CD4-positive, alpha-beta T cell treated with Interleukin-10 for 1 hour (primary cell): ENCODE data around the gene ATP1B1.
"Not testable (repeated sequence)": the region's sequence is repeated elsewhere in the genome, so short reads cannot be mapped to it uniquely, and the experiment has no call there.

Experiments used
- DNase-seq: peaks from one replicate; pipeline ENCODE4 v3.0.0-alpha.2; 2020

The ATP1B1 gene

DNA sequence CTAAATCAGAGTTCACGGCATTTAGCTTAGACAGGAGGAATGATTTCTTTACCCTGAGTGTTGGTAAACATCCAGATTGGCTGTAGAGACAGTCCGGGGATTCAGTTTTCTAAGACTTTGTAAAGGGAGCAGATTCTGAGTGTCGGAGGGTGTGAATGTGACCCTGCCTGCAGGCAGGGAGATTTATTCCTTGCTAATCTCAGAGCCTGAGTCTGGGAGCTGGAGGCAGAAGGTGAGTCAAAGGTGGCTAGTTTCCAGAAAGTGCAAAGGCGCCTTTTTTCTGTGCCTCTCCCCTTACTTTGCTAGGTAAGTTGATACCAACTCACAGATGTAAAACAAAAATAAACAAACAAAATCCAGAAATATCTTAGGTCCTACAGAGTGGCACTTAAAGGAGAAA is 11.7 kb downstream of the ATP1B1 start:
- no peak for DNase-seq

DNA sequence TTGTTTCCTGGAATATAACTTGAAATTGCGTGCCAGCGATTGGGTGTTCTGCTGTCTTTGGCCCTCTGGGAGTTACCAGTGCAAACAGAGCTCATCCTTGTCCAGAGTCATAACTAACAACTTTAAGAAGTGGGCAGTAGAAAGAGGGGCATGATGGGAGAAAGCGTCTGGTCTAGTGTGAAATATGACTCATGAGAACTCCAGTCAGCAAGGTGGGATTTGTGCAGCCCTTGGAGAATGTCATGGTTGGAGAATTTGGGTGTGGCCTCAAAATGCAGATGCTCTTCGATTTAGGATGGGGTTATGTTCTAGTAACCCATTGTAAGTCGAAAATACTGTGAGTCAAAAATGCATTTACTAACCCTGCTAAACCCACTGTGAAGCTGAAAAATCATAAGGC is 12.9 kb downstream of the ATP1B1 start:
- no peak for DNase-seq

DNA sequence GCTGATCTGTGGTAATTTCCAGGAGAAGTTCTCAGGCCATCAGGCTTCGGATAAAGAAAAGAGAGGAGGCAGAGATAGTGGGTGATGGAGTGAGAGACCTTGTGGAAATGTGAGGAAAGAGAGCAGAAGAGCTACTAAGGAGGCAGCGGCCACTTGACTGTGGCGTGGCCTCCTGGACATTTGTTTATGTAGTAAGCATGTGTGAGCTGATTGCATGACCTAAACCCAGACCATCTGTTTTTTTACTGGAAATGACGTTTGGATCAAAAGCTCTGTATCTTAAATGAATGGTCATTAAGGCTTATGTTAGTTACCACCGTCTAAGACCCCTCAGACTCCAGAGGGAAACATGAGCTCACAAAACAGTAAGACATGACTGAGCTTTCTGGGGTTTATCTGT is 13.6 kb downstream of the ATP1B1 start:
- DNase-seq: no peak

DNA sequence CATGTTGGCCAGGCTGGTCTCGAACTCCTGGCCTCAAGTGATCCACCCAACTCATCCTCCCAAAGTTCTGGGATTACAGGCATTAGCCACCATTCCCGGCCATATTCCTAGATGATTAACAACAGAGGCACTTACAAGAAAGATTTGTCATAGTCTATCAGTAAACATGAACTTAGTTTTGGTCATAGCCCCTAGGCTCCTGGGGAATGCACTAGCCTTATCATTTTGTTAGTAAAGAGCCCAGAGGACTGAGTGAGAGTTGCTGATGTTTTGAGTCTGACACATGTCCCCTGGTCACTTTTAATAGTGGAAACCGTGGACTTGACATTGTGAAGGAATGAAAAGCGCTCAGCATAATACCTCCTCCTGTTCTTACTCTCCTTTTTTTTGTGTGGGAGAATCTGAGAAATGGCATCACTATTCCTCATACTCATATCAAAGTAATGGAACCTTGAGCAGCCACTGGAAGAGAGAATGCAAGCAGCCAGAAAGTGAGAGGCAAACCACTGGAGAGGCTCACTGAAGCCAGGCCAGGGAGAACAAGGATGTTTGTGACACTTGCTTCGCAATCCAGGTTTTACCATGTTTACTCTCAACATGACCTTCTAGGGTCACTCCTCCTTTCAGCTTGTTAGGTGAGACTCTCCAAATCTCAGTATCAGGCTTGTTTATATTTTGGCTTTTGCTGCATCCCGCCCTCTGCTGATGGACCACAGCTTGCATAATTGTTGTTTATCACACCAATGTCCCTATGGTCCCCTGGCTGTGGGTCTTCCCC is 14.8 kb downstream of the ATP1B1 start:
- DNase-seq: no peak

DNA sequence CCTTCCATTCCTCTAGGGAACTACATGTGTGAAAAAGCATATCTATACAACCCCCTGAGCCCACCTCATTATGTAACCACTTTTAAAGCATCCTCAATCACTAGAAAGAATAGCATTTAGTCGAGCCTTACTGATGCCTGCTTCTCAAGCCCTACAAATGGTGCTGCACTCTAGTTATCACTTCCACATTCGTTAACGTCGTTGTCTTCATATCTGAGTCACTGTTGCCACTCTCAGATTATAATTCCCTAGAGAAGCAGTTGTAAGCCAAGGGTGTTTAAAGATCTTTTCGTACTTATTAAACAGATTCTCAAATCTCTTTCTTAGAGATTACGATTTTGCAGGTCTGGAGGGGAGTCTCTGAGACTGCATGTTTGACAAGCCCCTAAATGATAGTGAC is 16.5 kb downstream of the ATP1B1 start:
- DNase-seq: no peak

DNA sequence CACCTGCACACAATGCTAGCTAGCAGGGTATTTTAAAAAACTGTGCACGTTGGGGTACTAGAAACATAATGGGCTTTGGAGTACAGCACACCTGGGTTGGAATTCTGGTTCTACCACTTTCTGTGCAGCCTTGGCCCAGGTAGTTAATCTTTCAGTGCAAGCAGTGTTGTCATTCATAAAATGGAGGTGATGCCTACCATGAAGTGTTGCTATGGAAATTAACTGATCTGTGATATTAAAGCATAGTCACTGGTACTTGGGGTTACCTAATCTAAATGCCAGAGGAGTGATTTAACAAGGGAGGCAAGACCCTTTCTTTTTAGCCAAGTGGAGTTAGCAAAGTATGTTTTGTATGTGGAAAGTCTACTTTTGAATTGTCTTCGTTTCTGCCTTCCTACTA is 18.0 kb downstream of the ATP1B1 start:
- DNase-seq: no peak

DNA sequence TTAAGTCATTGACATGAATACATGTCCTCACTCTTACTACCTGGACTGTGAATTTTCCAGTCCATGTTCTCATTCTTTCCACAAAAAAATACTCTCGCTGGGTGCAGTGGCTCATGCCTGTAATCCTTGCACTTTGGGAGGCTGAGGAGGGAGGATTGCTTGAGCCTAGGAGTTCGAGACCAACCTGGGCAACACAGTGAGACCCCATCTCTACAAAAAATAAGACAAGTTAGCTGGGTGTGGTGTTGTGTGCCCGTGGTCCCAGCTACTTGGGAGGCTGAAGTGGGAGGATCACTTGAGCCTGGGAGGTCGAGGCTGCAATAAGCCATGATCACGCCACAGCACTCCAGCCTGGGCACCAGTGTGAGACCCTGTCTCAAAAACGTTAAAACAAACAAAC is 19.1 kb downstream of the ATP1B1 start:
- DNase-seq: not testable (repeated sequence)

DNA sequence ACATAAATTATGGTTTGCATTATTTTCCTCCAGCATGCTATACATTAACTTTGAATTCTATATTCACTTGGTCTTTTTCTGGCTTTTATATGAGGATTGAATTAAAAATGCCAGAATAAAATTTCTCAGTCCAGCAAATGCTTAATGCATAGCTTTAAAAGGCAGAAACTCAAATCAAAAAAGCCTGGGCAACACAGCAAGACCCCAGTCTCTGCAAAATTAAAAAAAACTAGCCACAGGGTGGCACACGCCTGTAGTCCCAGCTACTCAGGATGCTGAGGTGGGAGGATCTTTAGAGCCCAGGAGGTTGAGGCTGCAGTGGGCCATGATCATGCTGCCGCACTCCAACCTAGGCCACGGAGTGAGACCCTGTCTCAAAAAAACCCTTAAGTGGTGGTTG is 19.8 kb downstream of the ATP1B1 start:
- DNase-seq: no peak

DNA sequence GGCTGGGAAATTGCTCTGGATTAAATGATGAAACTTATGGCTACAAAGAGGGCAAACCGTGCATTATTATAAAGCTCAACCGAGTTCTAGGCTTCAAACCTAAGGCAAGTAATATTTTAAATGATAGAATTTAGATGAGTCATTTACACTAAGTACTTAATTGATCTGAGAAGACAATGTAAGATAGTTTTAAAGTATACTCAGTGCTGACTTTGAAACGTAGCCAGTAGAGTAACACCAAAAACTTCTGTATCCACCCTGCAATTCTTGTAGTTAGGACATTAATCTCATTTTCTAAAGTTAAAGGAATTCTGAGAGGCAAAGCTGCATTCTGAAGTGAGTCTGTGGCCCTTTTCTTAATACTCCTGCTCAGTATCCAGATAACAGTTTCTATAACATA is 20.8 kb downstream of the ATP1B1 start:
- DNase-seq: no peak

DNA sequence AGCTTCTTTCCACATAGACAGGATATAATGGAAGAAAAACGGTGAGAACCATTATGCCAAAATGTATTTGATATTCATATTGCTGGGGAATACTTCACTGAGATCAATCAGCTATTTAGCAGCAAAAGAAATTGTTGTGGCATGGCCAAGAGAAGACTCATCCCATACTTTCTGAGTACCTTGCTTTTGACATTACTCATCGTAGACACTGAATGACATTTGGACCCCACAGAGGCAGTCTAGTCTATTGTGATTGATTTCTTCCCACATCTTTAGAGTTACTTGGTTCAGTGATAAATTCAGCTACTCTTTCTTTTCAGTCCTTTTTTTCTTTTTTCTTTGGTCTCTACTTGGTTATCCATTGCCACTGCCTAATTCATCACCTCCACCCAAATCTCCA is 22.1 kb downstream of the ATP1B1 start:
- DNase-seq: no peak

DNA sequence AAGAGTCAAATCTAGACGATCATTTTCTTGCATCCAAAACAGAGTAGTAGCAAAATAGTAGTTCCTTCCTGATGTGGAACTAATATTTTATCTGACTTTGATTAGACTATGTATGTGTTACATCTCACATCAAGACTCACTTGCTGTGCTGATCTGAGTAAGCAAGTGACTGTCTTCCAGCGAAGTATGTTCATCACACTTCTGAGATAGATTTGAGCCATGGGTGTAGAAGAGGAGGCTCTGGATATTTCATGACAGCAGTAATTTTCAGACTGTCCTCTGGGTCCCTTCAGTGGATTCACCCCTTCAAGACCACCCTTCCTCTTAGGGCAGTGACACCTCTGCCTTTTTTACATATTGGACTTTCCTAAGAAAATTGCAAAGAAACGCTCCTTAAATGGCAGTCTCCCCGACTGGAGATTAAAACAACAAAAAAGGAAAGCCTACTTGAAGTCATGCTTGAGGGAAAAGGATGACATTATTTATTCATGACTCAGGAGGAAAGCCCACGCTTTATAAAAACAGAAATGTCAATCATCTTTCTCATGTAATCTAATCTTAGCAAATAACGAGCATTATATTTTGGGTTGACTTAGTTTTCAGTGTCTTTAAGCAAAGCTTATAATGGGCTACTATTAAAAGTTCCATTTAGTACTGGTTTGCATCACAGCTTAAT is 22.8 kb downstream of the ATP1B1 start:
- DNase-seq: no peak

DNA sequence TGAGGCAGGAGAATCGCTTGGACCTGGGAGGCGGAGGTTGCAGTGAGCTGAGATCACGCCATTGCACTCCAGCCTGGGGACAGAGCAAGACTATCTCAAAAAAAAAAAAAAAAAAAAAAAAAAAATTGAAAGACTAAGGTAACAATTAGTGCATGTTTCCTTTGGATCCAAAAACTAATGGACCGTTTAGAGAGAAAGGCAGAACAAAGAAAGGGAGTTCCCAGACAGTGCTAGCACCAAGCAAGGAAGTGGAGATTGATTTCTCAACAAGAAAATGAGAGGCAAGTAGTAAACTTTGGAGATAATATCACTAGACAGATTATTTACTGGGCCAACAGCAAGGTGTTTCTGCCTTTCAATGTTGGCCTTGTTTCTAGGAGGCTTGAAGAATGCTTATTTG is 24.2 kb downstream of the ATP1B1 start:
- DNase-seq: no peak

DNA sequence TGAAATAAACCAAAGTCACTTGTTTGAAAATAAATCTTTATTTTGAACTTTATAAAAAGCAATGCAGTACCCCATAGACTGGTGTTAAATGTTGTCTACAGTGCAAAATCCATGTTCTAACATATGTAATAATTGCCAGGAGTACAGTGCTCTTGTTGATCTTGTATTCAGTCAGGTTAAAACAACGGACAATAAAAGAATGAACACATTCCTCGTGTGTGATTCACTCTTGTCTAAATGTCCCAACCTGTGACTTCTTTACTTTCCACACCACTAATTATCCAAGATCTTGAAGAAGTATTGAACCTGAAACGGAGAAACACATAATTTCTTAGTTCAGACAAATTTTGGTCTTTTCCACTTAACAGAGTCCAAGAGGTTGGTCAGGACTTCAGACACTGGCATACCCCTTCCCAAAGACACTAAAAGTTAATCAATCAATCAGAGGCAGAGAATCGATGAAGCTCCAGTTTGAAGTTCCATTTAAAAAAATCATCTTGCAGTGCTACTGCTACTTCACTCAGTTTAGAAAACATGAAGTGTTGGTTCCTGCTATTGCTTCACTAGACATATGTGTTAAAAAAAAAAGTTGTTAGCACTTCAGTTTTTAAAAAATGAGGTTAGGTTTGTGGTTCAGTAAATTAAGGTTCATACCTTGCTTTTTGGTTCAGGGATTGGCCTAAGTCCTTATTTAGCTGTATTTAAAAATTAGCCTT is 26.2 kb downstream of the ATP1B1 start:
- DNase-seq: no peak

DNA sequence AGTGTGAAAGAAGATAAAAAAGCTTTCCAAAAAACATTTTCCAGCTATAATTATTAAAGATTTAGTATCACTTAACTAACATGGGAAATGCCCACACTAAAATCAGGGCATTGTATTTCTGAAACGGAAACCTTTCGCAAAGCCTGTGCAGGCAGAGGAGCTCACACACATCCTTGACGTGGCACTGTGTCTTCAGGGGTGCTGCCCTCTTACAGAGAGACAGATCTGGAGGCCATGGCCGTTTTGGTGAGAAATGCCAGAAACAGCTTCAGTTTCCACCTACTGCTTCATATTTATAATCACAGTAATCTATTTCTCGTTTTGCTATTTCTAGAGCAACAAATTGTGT is 26.7 kb downstream of the ATP1B1 start:
- DNase-seq: no peak

DNA sequence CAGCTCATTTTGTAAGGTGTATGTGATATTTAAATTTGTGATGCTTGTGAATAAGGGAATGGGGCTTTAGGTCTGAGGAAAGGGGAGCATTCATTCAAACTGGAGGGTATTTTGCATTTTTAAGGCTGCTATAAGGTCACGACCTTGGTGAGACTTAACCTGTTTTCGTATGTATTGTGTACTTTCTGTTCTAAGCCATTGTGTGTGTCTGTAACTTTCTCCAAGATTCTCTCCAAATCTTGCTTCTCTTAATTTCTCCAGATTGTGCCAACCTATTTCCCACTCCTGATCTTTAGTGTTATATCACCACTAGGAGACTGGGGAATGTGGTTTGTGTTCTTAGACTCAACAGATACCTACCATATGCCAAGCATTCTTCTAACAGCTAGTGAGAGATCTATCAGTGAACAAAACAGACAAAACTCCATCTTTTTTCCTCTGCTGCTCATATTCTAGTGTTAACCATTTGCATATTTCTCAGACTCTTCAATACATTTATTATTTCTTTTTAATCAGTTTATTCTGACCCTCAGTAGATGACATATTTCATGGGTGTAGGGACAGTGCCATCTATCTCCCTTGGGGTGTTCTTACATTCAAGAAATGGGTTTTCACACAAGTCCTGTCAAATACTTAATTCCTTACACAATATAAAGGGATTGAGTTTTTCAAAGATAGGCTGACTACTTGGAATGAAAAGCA is 27.5 kb downstream of the ATP1B1 start:
- DNase-seq: no peak

DNA sequence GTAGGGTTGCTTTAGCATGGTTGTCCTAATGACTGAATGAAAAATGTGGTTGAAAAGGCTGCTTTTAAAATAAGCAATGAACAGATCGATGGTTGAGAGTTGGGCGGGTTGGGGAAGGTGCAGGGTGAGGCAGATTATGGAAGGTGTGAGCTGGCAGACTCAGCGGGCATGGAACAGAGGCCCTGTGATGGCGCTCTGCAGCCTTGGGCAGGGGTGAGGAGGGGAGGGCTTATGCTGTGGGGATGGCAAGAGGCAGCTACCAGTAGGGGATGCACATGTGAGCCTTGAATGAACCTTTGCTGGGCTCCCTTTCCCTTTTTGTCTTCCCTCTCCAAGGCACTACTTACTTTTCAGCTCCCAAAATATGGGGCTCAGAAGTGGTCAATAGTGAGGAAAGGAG is 30.9 kb downstream of the ATP1B1 start:
- no peak for DNase-seq

DNA sequence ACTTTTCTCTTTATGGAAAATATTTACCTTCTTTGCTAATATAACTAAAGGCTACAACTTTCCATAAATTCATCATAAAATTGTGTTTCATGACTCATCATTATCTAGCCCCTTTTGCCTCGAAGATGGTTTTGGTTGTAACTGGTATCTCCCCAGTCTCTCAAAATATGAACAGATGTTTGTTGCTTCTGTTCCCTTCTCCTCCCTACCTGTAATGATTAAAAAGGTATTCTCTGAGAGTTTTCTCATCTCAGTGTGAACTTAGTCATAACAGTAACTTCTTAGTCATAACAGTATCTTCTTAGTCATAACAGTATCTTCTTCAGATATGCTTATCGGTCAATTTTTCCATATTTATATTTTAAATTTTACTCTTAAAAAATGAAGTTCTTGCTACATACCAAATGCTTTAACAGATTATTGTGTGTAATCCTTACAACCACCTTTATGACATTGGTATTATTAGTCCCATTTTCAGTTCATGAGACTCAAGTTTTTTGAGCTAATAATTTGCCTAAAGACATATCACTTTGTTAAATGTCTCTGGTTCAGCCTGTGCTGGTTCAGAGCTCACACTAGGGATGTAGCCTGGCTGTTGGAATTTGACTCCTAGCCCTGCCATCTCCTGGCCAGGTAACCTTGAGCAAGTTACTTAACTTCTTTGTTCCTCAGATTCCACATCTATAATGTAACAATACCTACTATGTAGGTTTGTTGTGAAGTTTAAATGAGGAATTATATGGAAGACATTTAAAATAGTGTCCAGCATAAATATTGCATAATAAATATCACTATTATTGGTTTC is 32.6 kb downstream of the ATP1B1 start:
- no peak for DNase-seq

DNA sequence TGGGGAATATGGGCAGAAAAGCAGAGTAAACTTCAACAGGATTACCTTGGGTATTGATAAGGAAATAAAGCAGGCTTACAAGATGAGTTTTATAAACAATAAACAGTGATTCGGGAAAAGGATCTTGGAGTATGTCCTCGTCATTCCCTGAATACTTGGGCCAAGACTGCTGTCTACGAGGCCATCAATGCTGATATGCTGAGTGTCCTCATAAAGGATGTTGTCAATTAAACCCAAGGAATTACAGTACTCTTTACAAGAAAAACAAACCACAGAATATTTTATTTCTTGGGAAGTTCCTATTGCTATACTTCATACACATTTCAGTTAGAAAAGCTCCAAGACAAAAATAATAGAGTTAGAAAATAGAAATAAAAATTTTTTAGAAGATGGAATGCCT is 34.9 kb downstream of the ATP1B1 start:
- DNase-seq: no peak

DNA sequence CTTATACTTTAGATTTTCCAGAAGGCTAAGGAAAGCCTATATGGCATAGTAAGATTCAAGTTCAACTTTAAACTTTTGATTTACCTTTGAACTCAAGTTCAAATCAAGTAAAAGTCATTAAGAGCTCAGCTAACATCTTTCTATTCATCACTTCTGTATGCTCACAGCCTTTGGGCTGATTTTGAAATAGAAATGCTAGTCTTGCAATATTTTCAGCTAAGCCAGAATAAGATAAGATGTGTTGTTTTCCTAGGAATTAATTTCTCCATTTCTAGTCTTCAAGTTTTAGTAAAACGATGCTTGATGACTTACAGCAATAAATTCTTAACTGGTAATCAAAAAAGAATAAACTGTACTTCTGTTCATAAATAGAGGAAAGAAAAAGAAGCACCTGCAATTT is 35.6 kb downstream of the ATP1B1 start:
- DNase-seq: no peak

DNA sequence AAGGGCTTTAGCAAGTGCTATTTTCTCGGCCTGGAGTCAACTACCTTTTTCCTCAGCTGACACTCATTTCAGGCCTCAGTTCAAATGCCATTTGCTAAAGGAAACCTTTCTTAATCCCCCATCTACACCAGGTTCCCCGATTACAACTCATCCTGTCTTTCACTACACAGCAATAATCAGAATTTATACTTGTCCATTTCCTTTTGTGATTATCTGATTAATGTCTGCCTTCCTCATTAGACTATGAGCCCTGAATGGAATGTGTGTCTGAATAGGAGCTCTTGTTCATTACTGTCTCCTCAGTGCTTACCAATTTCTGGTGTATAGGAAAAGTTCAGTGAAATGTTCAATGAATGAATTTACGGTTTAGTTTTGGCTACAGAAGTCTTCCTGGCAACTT is 36.9 kb downstream of the ATP1B1 start:
- DNase-seq: no peak

DNA sequence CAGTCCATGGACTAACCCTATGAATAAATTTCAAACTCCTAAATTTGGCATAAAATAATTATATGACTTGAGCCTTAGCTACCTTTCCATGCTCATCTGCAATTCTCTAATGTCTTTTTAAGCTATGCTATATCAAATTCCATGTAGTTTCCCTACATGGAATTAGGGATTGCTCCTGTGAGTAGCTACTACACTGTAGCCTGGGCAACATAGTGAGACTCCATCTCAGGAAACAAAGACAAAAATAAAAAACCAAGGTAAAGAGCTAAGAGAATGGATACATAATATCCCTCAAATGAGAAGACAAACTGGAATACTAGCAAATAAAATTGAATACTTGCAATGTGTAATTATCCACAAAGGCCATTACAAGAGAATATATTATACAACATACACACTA is 37.5 kb downstream of the ATP1B1 start:
- DNase-seq: no peak

DNA sequence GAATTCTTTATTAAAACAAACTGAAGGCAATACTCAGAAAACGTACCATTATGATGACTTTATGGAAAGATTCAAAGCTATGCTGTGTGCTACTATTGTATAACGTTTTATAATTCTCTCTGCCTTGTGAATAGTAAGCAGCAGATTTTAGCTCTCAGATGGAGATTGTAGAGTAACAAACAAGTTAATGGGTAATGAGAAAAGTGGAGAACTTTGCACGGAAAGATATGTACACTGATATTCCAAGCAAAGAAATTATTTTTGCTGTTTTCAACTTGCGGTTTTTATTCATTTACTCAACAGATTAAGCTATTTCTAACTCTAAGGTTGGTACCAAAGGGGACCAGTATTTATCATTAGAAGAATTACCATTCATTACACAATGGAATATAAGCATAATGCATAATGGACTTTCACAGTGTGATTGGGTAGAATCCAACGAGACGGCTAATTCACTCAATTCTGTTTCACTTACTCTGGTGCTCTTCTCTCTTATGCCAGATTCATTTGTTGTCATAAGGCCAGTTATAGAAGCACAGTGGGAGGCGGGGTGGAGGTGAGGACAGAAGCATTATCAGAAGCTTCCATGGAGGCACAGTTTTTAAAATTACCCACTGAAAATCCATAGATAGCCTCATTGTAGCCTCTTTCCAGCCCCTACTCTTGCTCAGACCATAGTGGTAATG is 38.6 kb downstream of the ATP1B1 start:
- DNase-seq: no peak
